HEK293 (cell line): ENCODE measurements around the gene CCSER1.

Experiments used
- SP3 ChIP-seq: fragments of 450-650 bp; formaldehyde crosslinking; IDR thresholded peaks from 2 replicates; pipeline ENCODE4 v1.5.1; 2016; ENCODE audit warnings: missing biosample characterization, missing genetic modification characterization
- ZFP37 ChIP-seq: fragments of 450-650 bp; formaldehyde crosslinking; IDR thresholded peaks from 2 replicates; pipeline ENCODE4 v1.5.1; 2016; ENCODE audit warnings: missing biosample characterization, missing genetic modification characterization
- ZNF114 ChIP-seq: fragments of 450-650 bp; formaldehyde crosslinking; IDR thresholded peaks from 2 replicates; pipeline ENCODE4 v1.5.0; 2017; ENCODE audit warnings: missing biosample characterization, missing genetic modification characterization
- ZNF623 ChIP-seq: fragments of 450-650 bp; formaldehyde crosslinking; IDR thresholded peaks from 2 replicates; pipeline ENCODE4 v1.5.1; 2016; ENCODE audit warnings: missing biosample characterization, missing genetic modification characterization
- ZXDB ChIP-seq: fragments of 450-650 bp; formaldehyde crosslinking; IDR thresholded peaks from 2 replicates; pipeline ENCODE4 v1.5.1; 2016; ENCODE audit warnings: missing biosample characterization, missing genetic modification characterization
- TF ChIP-seq, protein P1 (sequence below): fragments of 450-650 bp; formaldehyde crosslinking; IDR thresholded peaks from 2 replicates; pipeline ENCODE4 v1.5.1; 2016; ENCODE audit warnings: missing biosample characterization, missing genetic modification characterization
- TF ChIP-seq, protein P2 (sequence below): fragments of 450-650 bp; formaldehyde crosslinking; IDR thresholded peaks from 2 replicates; pipeline ENCODE4 v1.5.1; 2016; ENCODE audit warnings: missing biosample characterization, missing genetic modification characterization
- TF ChIP-seq, protein P3 (sequence below): sonication (generic); formaldehyde crosslinking; IDR thresholded peaks from 2 replicates; pipeline ENCODE4 v1.8.1; 2022; ENCODE audit warnings: mild to moderate bottlenecking, moderate library complexity, missing genetic modification reagents
- TF ChIP-seq, protein P4 (sequence below): fragments of 450-650 bp; formaldehyde crosslinking; IDR thresholded peaks from 2 replicates; pipeline ENCODE4 v1.5.1; 2016; ENCODE audit warnings: missing biosample characterization, missing genetic modification characterization, low read depth
- TF ChIP-seq, protein P5 (sequence below): fragments of 450-650 bp; formaldehyde crosslinking; IDR thresholded peaks from 2 replicates; pipeline ENCODE4 v1.5.1; 2016; ENCODE audit warnings: missing biosample characterization, missing genetic modification characterization

DNA sequence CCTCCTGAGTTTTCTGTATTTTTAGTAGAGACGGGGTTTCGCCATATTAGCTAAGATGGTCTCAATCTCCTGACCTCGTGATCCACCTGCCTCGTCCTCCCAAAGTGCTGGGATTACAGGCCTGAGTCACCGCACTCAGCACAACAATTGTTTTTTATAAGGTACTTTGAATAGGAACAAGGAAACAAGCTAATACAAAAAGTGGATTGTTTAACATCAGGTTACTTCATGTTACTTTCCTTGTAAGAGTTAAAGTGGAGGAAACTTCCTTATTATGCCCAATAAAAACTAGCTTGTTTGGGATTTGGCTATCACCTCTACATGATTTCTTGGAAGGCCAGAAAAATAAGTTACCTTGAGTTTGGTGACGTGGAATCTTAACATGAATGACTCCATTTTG is 698.7 kb downstream of the CCSER1 start:
- TF ChIP-seq, protein P1, sequence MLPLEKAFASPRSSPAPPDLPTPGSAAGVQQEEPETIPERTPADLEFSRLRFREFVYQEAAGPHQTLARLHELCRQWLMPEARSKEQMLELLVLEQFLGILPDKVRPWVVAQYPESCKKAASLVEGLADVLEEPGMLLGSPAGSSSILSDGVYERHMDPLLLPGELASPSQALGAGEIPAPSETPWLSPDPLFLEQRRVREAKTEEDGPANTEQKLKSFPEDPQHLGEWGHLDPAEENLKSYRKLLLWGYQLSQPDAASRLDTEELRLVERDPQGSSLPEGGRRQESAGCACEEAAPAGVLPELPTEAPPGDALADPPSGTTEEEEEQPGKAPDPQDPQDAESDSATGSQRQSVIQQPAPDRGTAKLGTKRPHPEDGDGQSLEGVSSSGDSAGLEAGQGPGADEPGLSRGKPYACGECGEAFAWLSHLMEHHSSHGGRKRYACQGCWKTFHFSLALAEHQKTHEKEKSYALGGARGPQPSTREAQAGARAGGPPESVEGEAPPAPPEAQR (tag by site-specific recombination), result no peak
- TF ChIP-seq ZXDB (tag by site-specific recombination), result no peak
- TF ChIP-seq ZNF114 (tag by site-specific recombination), result no peak
- no peak for TF ChIP-seq ZFP37 (tag by site-specific recombination)
- TF ChIP-seq, protein P2, sequence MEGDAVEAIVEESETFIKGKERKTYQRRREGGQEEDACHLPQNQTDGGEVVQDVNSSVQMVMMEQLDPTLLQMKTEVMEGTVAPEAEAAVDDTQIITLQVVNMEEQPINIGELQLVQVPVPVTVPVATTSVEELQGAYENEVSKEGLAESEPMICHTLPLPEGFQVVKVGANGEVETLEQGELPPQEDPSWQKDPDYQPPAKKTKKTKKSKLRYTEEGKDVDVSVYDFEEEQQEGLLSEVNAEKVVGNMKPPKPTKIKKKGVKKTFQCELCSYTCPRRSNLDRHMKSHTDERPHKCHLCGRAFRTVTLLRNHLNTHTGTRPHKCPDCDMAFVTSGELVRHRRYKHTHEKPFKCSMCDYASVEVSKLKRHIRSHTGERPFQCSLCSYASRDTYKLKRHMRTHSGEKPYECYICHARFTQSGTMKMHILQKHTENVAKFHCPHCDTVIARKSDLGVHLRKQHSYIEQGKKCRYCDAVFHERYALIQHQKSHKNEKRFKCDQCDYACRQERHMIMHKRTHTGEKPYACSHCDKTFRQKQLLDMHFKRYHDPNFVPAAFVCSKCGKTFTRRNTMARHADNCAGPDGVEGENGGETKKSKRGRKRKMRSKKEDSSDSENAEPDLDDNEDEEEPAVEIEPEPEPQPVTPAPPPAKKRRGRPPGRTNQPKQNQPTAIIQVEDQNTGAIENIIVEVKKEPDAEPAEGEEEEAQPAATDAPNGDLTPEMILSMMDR, result no peak
- TF ChIP-seq ZNF623, result no peak
- no peak for TF ChIP-seq SP3
- TF ChIP-seq, protein P3, sequence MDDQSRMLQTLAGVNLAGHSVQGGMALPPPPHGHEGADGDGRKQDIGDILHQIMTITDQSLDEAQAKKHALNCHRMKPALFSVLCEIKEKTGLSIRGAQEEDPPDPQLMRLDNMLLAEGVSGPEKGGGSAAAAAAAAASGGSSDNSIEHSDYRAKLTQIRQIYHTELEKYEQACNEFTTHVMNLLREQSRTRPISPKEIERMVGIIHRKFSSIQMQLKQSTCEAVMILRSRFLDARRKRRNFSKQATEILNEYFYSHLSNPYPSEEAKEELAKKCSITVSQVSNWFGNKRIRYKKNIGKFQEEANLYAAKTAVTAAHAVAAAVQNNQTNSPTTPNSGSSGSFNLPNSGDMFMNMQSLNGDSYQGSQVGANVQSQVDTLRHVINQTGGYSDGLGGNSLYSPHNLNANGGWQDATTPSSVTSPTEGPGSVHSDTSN (CRISPR knock-in tag), result no peak
- TF ChIP-seq, protein P4, sequence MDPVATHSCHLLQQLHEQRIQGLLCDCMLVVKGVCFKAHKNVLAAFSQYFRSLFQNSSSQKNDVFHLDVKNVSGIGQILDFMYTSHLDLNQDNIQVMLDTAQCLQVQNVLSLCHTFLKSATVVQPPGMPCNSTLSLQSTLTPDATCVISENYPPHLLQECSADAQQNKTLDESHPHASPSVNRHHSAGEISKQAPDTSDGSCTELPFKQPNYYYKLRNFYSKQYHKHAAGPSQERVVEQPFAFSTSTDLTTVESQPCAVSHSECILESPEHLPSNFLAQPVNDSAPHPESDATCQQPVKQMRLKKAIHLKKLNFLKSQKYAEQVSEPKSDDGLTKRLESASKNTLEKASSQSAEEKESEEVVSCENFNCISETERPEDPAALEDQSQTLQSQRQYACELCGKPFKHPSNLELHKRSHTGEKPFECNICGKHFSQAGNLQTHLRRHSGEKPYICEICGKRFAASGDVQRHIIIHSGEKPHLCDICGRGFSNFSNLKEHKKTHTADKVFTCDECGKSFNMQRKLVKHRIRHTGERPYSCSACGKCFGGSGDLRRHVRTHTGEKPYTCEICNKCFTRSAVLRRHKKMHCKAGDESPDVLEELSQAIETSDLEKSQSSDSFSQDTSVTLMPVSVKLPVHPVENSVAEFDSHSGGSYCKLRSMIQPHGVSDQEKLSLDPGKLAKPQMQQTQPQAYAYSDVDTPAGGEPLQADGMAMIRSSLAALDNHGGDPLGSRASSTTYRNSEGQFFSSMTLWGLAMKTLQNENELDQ, result no peak
- TF ChIP-seq, protein P5, sequence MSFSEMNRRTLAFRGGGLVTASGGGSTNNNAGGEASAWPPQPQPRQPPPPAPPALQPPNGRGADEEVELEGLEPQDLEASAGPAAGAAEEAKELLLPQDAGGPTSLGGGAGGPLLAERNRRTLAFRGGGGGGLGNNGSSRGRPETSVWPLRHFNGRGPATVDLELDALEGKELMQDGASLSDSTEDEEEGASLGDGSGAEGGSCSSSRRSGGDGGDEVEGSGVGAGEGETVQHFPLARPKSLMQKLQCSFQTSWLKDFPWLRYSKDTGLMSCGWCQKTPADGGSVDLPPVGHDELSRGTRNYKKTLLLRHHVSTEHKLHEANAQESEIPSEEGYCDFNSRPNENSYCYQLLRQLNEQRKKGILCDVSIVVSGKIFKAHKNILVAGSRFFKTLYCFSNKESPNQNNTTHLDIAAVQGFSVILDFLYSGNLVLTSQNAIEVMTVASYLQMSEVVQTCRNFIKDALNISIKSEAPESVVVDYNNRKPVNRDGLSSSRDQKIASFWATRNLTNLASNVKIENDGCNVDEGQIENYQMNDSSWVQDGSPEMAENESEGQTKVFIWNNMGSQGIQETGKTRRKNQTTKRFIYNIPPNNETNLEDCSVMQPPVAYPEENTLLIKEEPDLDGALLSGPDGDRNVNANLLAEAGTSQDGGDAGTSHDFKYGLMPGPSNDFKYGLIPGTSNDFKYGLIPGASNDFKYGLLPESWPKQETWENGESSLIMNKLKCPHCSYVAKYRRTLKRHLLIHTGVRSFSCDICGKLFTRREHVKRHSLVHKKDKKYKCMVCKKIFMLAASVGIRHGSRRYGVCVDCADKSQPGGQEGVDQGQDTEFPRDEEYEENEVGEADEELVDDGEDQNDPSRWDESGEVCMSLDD, result no peak
